Measurements from ENCODE around the gene ALDH7A1.
"Not testable (repeated sequence)": the region's sequence is repeated elsewhere in the genome, so short reads cannot be mapped to it uniquely, and the experiment has no call there.

Gene ALDH7A1

GRCh38 chr5:126594748-126595485 is at the start of gene ALDH7A1:
ALDH7A1 (minus strand) TSS chr5:126595219; CDS start chr5:126595198, 21 bp downstream.
- DNase-seq, result peak; percentile 98

GRCh38 chr5:126641387-126641786 is 46.4 kb upstream of the ALDH7A1 start:
- DNase-seq, result no peak

GRCh38 chr5:126640866-126641265 is 45.8 kb upstream of the ALDH7A1 start:
- DNase-seq, result no peak

GRCh38 chr5:126636956-126637355 is 41.9 kb upstream of the ALDH7A1 start:
- no peak for DNase-seq

GRCh38 chr5:126635585-126635984 is 40.6 kb upstream of the ALDH7A1 start:
- no peak for DNase-seq

GRCh38 chr5:126633552-126633951 is 38.5 kb upstream of the ALDH7A1 start:
- no peak for DNase-seq

GRCh38 chr5:126631920-126632319 is 36.9 kb upstream of the ALDH7A1 start:
- DNase-seq, result no peak

- no peak for DNase-seq
Measured at GRCh38 chr5:126628102-126628501, 33.1 kb upstream of the ALDH7A1 start.

GRCh38 chr5:126624534-126624933 is 29.5 kb upstream of the ALDH7A1 start:
- DNase-seq, result no peak

- no peak for DNase-seq
Measured at GRCh38 chr5:126619781-126620180, 24.8 kb upstream of the ALDH7A1 start.

GRCh38 chr5:126617603-126618002 is 22.6 kb upstream of the ALDH7A1 start:
- not testable (repeated sequence) for DNase-seq

GRCh38 chr5:126615286-126615685 is 20.3 kb upstream of the ALDH7A1 start:
- DNase-seq, result no peak

GRCh38 chr5:126613941-126614592 is 19.0 kb upstream of the ALDH7A1 start:
- DNase-seq, result no peak

GRCh38 chr5:126610616-126611015 is 15.6 kb upstream of the ALDH7A1 start:
- DNase-seq, result no peak

- DNase-seq, result no peak
Measured at GRCh38 chr5:126610160-126610559, 15.1 kb upstream of the ALDH7A1 start.

- DNase-seq, result no peak
Measured at GRCh38 chr5:126605525-126605924, 10.5 kb upstream of the ALDH7A1 start.

GRCh38 chr5:126603402-126603991 is 8.5 kb upstream of the ALDH7A1 start:
- DNase-seq, result peak; percentile 6

GRCh38 chr5:126600631-126601511 is 5.9 kb upstream of the ALDH7A1 start, which contains the start of gene PHAX:
PHAX (plus strand) TSS chr5:126600947; CDS start chr5:126600963, 16 bp downstream.
- peak; percentile 79 for DNase-seq

- not testable (repeated sequence) for DNase-seq
Measured at GRCh38 chr5:126599971-126600630, 5.1 kb upstream of the ALDH7A1 start.

GRCh38 chr5:126599499-126599898 is 4.5 kb upstream of the ALDH7A1 start:
- DNase-seq, result no peak

GRCh38 chr5:126597156-126597555 is 2.1 kb upstream of the ALDH7A1 start:
- DNase-seq, result no peak

- DNase-seq, result no peak
Measured at GRCh38 chr5:126595486-126596083, 566 bp upstream of the ALDH7A1 start.

Data from NCI-H82 (cell line).